CD14-positive monocyte (primary cell): ENCODE data around the gene SCAPER. TPM values are rescaled to one million over a fixed set of nuclear protein-coding genes. Genes with fewer than 3 reads are reported as not detected.

Source experiments
- DNase-seq, 3 donors: peaks; one replicate each; pipeline ENCODE4 v3.0.0-alpha.2; 2011 to 2022
- H2AFZ ChIP-seq: 2 replicates; pipeline ENCODE4 v1.6.0; 2012; ENCODE audit warnings: mild to moderate bottlenecking, low read depth, low read length, inconsistent platforms; ENCODE audit not compliant: insufficient read depth, poor library complexity, severe bottlenecking
- H3K27ac ChIP-seq, 2 donors: 1 replicate in 1 of 2; 2 replicates in 1 of 2; pipeline ENCODE4 v1.5.1; 2012 to 2013; ENCODE audit warnings: low read length in 2 of 2, control low read depth in 1 of 2, inconsistent platforms in 1 of 2, low read depth in 1 of 2, mild to moderate bottlenecking in 1 of 2
- H3K27me3 ChIP-seq, 2 donors: one replicate each; pipeline versions ENCODE4 v1.6.0 to v1.6.1; 2011 to 2013; ENCODE audit warnings: low read length in 2 of 2; ENCODE audit not compliant: control insufficient read depth in 2 of 2, insufficient read depth in 2 of 2
- H3K36me3 ChIP-seq, 2 donors: replicated peaks in 1 of 2; 1 replicate in 1 of 2; 2 replicates in 1 of 2; pipeline versions ENCODE4 v1.5.1 to v1.6.1; 2012 to 2013; ENCODE audit warnings: low read length in 2 of 2, control low read depth in 1 of 2, inconsistent platforms in 1 of 2, mild to moderate bottlenecking in 1 of 2; ENCODE audit not compliant: insufficient read depth in 2 of 2, control insufficient read depth in 1 of 2
- H3K4me1 ChIP-seq, 2 donors: 1 replicate in 1 of 2; 2 replicates in 1 of 2; pipeline versions ENCODE4 v1.5.1 to v1.6.1; 2012 to 2013; ENCODE audit warnings: low read length in 2 of 2, control low read depth in 1 of 2, inconsistent platforms in 1 of 2, mild to moderate bottlenecking in 1 of 2, moderate library complexity in 1 of 2; ENCODE audit not compliant: insufficient read depth in 2 of 2, control insufficient read depth in 1 of 2
- H3K4me2 ChIP-seq: replicated peaks from 2 replicates; pipeline ENCODE3; 2012; ENCODE audit warnings: low read length, moderate library complexity, mild to moderate bottlenecking; ENCODE audit not compliant: poor library complexity, severe bottlenecking; ENCODE audit errors: extremely low read depth
- H3K4me3 ChIP-seq, 3 experiments: fragments of 200-600 bp in 1 of 3; sonication (generic) in 1 of 3; replicated peaks in 1 of 3; 1 replicate in 2 of 3; 2 replicates in 1 of 3; pipeline ENCODE4 v1.5.1; 2011 to 2013; ENCODE audit warnings: low read length in 3 of 3, mild to moderate bottlenecking in 3 of 3, control low read depth in 2 of 3, low read depth in 2 of 3, inconsistent platforms in 1 of 3, moderate library complexity in 1 of 3
- H3K79me2 ChIP-seq: 2 replicates; pipeline ENCODE4 v1.6.0; 2012; ENCODE audit warnings: mild to moderate bottlenecking, control low read depth, inconsistent platforms, low read length, moderate library complexity; ENCODE audit not compliant: insufficient read depth
- H3K9ac ChIP-seq: 2 replicates; pipeline ENCODE4 v1.6.0; 2017; ENCODE audit warnings: low read length, mild to moderate bottlenecking; ENCODE audit not compliant: insufficient read depth, poor library complexity, severe bottlenecking
- H3K9me3 ChIP-seq, 2 donors: replicated peaks in 1 of 2; 1 replicate in 1 of 2; 2 replicates in 1 of 2; pipeline versions ENCODE4 v1.5.1 to v1.6.1; 2012 to 2013; ENCODE audit warnings: low read length in 2 of 2, control low read depth in 1 of 2; ENCODE audit not compliant: control insufficient read depth in 1 of 2, insufficient read depth in 1 of 2
- H4K20me1 ChIP-seq: 2 replicates; pipeline ENCODE4 v1.6.0; 2012; ENCODE audit warnings: mild to moderate bottlenecking, low read length, control low read depth, moderate library complexity; ENCODE audit not compliant: insufficient read depth
- H3K27ac Mint-ChIP-seq, 7 donors: one replicate each; pipeline ENCODE4 v1.8.0; 2020; ENCODE audit warnings: mild to moderate bottlenecking in 7 of 7, mixed read lengths in 7 of 7, moderate library complexity in 6 of 7, inconsistent platforms in 2 of 7
- H3K27me3 Mint-ChIP-seq, 3 donors: one replicate each; pipeline ENCODE4 v1.8.0; 2021 to 2022; ENCODE audit warnings: low read depth in 3 of 3, mild to moderate bottlenecking in 3 of 3, mixed read lengths in 3 of 3, moderate library complexity in 3 of 3, inconsistent platforms in 1 of 3
- H3K36me3 Mint-ChIP-seq, 2 donors: one replicate each; pipeline ENCODE4 v1.8.0; 2020; ENCODE audit warnings: mixed read lengths in 2 of 2, inconsistent platforms in 1 of 2, mild to moderate bottlenecking in 1 of 2
- H3K4me1 Mint-ChIP-seq: one replicate; pipeline ENCODE4 v1.8.0; 2020; ENCODE audit warnings: mild to moderate bottlenecking, mixed read lengths
- H3K4me3 Mint-ChIP-seq, 2 donors: one replicate each; pipeline ENCODE4 v1.8.0; 2020; ENCODE audit warnings: mild to moderate bottlenecking in 2 of 2, mixed read lengths in 2 of 2, moderate library complexity in 1 of 2
- H3K9me3 Mint-ChIP-seq, 7 donors: one replicate each; pipeline ENCODE4 v1.8.0; 2020 to 2022; ENCODE audit warnings: mixed read lengths in 7 of 7, mild to moderate bottlenecking in 6 of 7, moderate library complexity in 6 of 7, inconsistent platforms in 2 of 7
- WGBS: methylation state at CpG from one replicate; pipeline ENCODE4 v1.1.5; 2013; ENCODE audit warnings: missing lambda C conversion rate; ENCODE audit not compliant: insufficient coverage; 5-methylcytosine and 5-hydroxymethylcytosine counted together
- intact Hi-C, 2 donors: fragments of 100-400 bp; cut with micrococcal nuclease; formaldehyde crosslinking; loops; one replicate each; pipeline versions ENCODE4 v1.15.0 to v1.15.1; 2023
- polyA plus RNA-seq, 3 donors: library from polyadenylated mRNA; depleted of rRNA in 1 of 3; unstranded in 2 of 3; stranded (reverse) in 1 of 3; fragments of 300-500 nt in 2 of 3; fragments of >200 nt in 1 of 3; fragmentation: Illumina TruSeq in 2 of 3; gene quantifications; 1 replicate in 2 of 3; 2 replicates in 1 of 3; pipeline ENCODE4 v1.2.3, GENCODE V29; 2012 to 2021
- TF ChIP-seq, protein P1 (sequence below): fragments of 200-600 bp; IDR thresholded peaks from one replicate; pipeline ENCODE4 v1.8.0; 2022; ENCODE audit warnings: antibody characterized with exemption, mild to moderate bottlenecking

Gene SCAPER
- polyA plus RNA-seq, 3 donors, result 2.5 to 5.4 (median 4.2) TPM

GRCh38 chr15:76309601-76310330, 595.4 kb downstream of the SCAPER start:
- Histone ChIP-seq H3K27ac (no peak overlapping the region), H2AFZ (no peak overlapping the region), H3K9ac (no peak overlapping the region), H3K4me3 (peak overlapping the region in 1 of 3 experiments; percentile 88), H3K36me3 (no peaks in the 10 kb centered on the region), H3K4me1 (peaks cover 20 to 23% of the 10 kb centered on the region in 2 donors), H3K9me3 (no peaks in the 10 kb centered on the region), H3K27me3 (no peaks in the 10 kb centered on the region), H4K20me1 (peaks cover 53% of the 10 kb centered on the region), H3K79me2 (peaks cover 66% of the 10 kb centered on the region), H3K4me2 (peak overlapping the region; percentile 84)
- Mint-ChIP-seq H3K36me3 (peaks cover 1 to 3% of the 10 kb centered on the region in 2 donors), H3K27ac (peak overlapping the region in 2 of 7 donors; percentile 77 to 83), H3K27me3 (peaks cover 3 to 5% (median 4%) of the 10 kb centered on the region in 3 donors), H3K4me3 (peak overlapping the region; percentile 18 to 94), H3K4me1 (peaks cover 35% of the 10 kb centered on the region), H3K9me3 (peaks cover 0 to 3% (median 0%) of the 10 kb centered on the region in 7 donors)
- no peak for DNase-seq
- 90% methylated on average over 2 of the region's 13 CpGs for WGBS
- TF ChIP-seq, protein P1, sequence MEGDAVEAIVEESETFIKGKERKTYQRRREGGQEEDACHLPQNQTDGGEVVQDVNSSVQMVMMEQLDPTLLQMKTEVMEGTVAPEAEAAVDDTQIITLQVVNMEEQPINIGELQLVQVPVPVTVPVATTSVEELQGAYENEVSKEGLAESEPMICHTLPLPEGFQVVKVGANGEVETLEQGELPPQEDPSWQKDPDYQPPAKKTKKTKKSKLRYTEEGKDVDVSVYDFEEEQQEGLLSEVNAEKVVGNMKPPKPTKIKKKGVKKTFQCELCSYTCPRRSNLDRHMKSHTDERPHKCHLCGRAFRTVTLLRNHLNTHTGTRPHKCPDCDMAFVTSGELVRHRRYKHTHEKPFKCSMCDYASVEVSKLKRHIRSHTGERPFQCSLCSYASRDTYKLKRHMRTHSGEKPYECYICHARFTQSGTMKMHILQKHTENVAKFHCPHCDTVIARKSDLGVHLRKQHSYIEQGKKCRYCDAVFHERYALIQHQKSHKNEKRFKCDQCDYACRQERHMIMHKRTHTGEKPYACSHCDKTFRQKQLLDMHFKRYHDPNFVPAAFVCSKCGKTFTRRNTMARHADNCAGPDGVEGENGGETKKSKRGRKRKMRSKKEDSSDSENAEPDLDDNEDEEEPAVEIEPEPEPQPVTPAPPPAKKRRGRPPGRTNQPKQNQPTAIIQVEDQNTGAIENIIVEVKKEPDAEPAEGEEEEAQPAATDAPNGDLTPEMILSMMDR, result no peak
- intact Hi-C loops, result no loop called here

DNA sequence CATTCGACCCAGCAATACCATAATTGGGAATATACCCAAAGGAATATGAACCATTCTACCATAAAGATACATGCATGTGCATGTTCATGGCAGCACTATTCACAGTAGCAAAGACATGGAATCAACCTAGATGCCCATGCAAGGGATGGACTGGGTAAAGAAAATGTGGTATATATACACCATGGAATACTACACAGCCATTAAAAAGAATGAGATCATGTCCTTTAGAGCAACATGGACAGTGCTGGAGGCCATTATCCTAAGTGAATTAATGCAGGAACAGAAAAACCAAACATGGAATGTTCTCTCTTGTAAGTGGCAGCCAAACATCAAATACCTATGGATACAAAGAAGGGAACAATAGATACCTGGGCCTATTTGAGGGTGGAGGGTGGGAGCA, 601.2 kb downstream of the SCAPER start:
- Histone ChIP-seq H3K27me3 (no peaks in the 10 kb centered on the region), H3K4me3 (no peak overlapping the region), H2AFZ (no peak overlapping the region), H3K4me1 (peaks cover 10 to 13% of the 10 kb centered on the region in 2 donors), H3K36me3 (no peaks in the 10 kb centered on the region), H4K20me1 (peaks cover 95% of the 10 kb centered on the region), H3K79me2 (peaks cover 98% of the 10 kb centered on the region), H3K27ac (no peak overlapping the region), H3K4me2 (no peak overlapping the region), H3K9ac (no peak overlapping the region), H3K9me3 (no peaks in the 10 kb centered on the region)
- no peak overlapping the region for H3K27ac Mint-ChIP-seq
- H3K36me3 Mint-ChIP-seq, result peaks cover 1 to 10% of the 10 kb centered on the region in 2 donors
- no peaks in the 10 kb centered on the region for H3K9me3 Mint-ChIP-seq
- no CpG with 5 or more reads among the region's 1 CpG for WGBS
- no peak overlapping the region for H3K4me3 Mint-ChIP-seq
- DNase-seq, result no peak
- H3K4me1 Mint-ChIP-seq, result peaks cover 17% of the 10 kb centered on the region
- TF ChIP-seq, protein P1, result no peak
- intact Hi-C loops, result no loop called here
- no peaks in the 10 kb centered on the region for H3K27me3 Mint-ChIP-seq
